Measurements from ENCODE around the gene OR51A2. TPM values are rescaled to one million over a fixed set of nuclear protein-coding genes. Genes with fewer than 3 reads are reported as not detected.

The OR51A2 gene
- total and polyA plus RNA-seq, 2 of the 13 experiments (the other 11 are each of a cell fraction or from before 2014, with no cell fraction given) = not detected

DNA sequence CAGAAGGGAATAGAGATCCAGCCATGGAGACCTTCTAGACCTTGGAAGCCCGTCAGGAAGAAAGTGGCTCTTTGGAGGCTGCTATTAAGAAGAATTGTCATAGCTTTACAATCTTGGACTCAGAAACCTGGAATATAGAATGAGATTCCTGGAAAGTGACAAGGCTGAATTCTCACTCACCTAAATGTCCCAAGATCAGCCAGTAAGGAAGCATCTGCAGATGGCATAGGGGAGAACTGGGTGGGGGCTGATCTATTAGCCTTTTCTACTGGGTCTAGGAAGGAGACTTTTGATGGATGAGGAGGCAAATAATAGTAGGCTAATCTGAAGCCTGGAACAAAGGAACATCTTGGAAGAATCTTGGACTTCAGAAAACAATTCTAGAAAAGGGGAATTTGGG lies 31.3 kb downstream of the OR51A2 start, which contains the start of gene OR51G1:
Gene OR51G1, minus strand, starts transcription at position 101 of the 400 bp plus-strand sequence. Its CDS starts 0 bp downstream, at position 101.
- no TSS peak for BruUV-seq (replicated peaks)
- WGBS (ENCODE audit: low lambda C conversion rate) = 7% methylated on average over 1 of the region's 1 CpG
- ATAC-seq = no peak

GRCh38 chr11:4922304-4922703 lies 33.2 kb downstream of the OR51A2 start:
- H3K9ac ChIP-seq (ENCODE audit: insufficient read depth, low read depth, low read length) = no peak overlapping the region
- no peak for FAIRE-seq
- H3K27ac ChIP-seq (ENCODE audit: extremely low read length, insufficient read depth, low read length) = no peak overlapping the region
- no peaks in the 10 kb centered on the region for H3K4me1 ChIP-seq (ENCODE audit: insufficient read depth, low read length)
- peak; percentile 4 to 24; a peak in 2 of 4 replicates for TF ChIP-seq MAFK (conservative IDR thresholded peaks at IDR 0.05 in 1 of 2, IDR thresholded peaks at IDR 0.05 in 1 of 2; ENCODE audit: low read length in 2 of 2)
- no peak for TF ChIP-seq ZNF839 (CRISPR knock-in tag; IDR thresholded peaks at IDR 0.05; ENCODE audit: borderline replicate concordance)
- TF ChIP-seq NFE2L2 (IDR thresholded peaks at IDR 0.05; ENCODE audit: low read length) = peak; percentile 55
- intact Hi-C loops (cut with micrococcal nuclease; ENCODE audit: unreplicated experiment) = no loop called here
- DNase-seq (ENCODE audit: low spot score) = no peak
- H3K79me2 ChIP-seq (ENCODE audit: insufficient read depth, low read length) = no peaks in the 10 kb centered on the region
- H3K27me3 ChIP-seq (ENCODE audit: control insufficient read depth in 1 of 2, insufficient read depth in 2 of 2, low read length in 2 of 2) = peaks cover 0 to 3% of the 10 kb centered on the region in 2 experiments; a peak in 1 of 5 replicates
- 0% methylated on average over 1 of the region's 1 CpG for WGBS (ENCODE audit: low lambda C conversion rate)
- no peak overlapping the region for H3K4me3 ChIP-seq (replicated peaks in 1 of 3; ENCODE audit: insufficient read depth in 1 of 3, low read depth in 2 of 3, low read length in 3 of 3)
- ChIA-PET CTCF (ENCODE audit: low intra/inter-chr PET ratio, low total read pairs) (no interaction called here), POLR2A (no interaction called here)
- H2AFZ ChIP-seq (ENCODE audit: low read length) = no peak overlapping the region
- H3K4me2 ChIP-seq (ENCODE audit: low read depth, low read length) = no peak overlapping the region
- no peak for ATAC-seq
- no peaks in the 10 kb centered on the region for H3K9me3 ChIP-seq (ENCODE audit: low read length)
- in situ Hi-C loops (cut with HindIII; ENCODE audit: extremely low pct_ligation_motif_present, low pct_unique_long_range_greater_than_20kb) = no loop called here
- BruUV-seq (replicated peaks) = no TSS peak
- H4K20me1 ChIP-seq (ENCODE audit: insufficient read depth, low read length) = no peaks in the 10 kb centered on the region
- H3K36me3 ChIP-seq (replicated peaks in 1 of 2; ENCODE audit: control insufficient read depth in 1 of 2, insufficient read depth in 2 of 2, low read length in 2 of 2) = no peaks in the 10 kb centered on the region

More for the DNA sequence above, 31.3 kb downstream of the OR51A2 start, which contains the start of gene OR51G1:
- no peak within 1 kb of the TSS for H3K4me3 ChIP-seq (replicated peaks in 1 of 3; ENCODE audit: insufficient read depth in 1 of 3, low read depth in 2 of 3, low read length in 3 of 3)
- in situ Hi-C loops (cut with HindIII; ENCODE audit: extremely low pct_ligation_motif_present, low pct_unique_long_range_greater_than_20kb) = no loop called here
- FAIRE-seq (no peak), DNase-seq (ENCODE audit: low spot score) (no peak)
- no peaks in the 10 kb centered on the region for H3K4me1 ChIP-seq (ENCODE audit: insufficient read depth, low read length)
- no peak within 1 kb of the TSS for H3K4me2 ChIP-seq (ENCODE audit: low read depth, low read length)
- peaks cover 0 to 3% of the 10 kb centered on the region in 2 experiments; a peak in 1 of 5 replicates for H3K27me3 ChIP-seq (ENCODE audit: control insufficient read depth in 1 of 2, insufficient read depth in 2 of 2, low read length in 2 of 2)
- CTCF ChIA-PET (ENCODE audit: low intra/inter-chr PET ratio, low total read pairs) = no interaction called here
- H3K9me3 ChIP-seq (ENCODE audit: low read length) = no peaks in the 10 kb centered on the region
- H4K20me1 ChIP-seq (ENCODE audit: insufficient read depth, low read length) = no peaks in the 10 kb centered on the region
- H3K9ac ChIP-seq (ENCODE audit: insufficient read depth, low read depth, low read length) = no peak within 1 kb of the TSS
- no peaks in the 10 kb centered on the region for H3K36me3 ChIP-seq (replicated peaks in 1 of 2; ENCODE audit: control insufficient read depth in 1 of 2, insufficient read depth in 2 of 2, low read length in 2 of 2)
- no peaks in the 10 kb centered on the region for H3K79me2 ChIP-seq (ENCODE audit: insufficient read depth, low read length)
- intact Hi-C loops (cut with micrococcal nuclease; ENCODE audit: unreplicated experiment) = no loop called here
- no peak within 1 kb of the TSS for H3K27ac ChIP-seq (ENCODE audit: extremely low read length, insufficient read depth, low read length)
- POLR2A ChIA-PET = no interaction called here
- TF ChIP-seq ZNF841 (CRISPR knock-in tag; IDR thresholded peaks at IDR 0.05; ENCODE audit: borderline replicate concordance) = no peak
- no peak for TF ChIP-seq ZNF607 (CRISPR knock-in tag; IDR thresholded peaks at IDR 0.05; ENCODE audit: borderline replicate concordance)
- TF ChIP-seq ZNF501 (CRISPR knock-in tag; IDR thresholded peaks at IDR 0.05) = no peak
- TF ChIP-seq TEAD2 (CRISPR knock-in tag; IDR thresholded peaks at IDR 0.05) = no peak
- no peak for TF ChIP-seq NFE2L2 (IDR thresholded peaks at IDR 0.05; ENCODE audit: low read length)
- TF ChIP-seq GTF3A (CRISPR knock-in tag; conservative IDR thresholded peaks at IDR 0.05) = no peak
- H2AFZ ChIP-seq (ENCODE audit: low read length) = no peak within 1 kb of the TSS

All from HepG2 (cell line).